KMS-11 (cell line): Measurements from ENCODE around the gene LRPAP1.
"Not testable (repeated sequence)": the region's sequence is repeated elsewhere in the genome, so short reads cannot be mapped to it uniquely, and the experiment has no call there.

Experiments used
- H2AFZ ChIP-seq: fragments of 200-600 bp; sonication (generic); 2 replicates; pipeline ENCODE4 v1.6.1; 2016; ENCODE audit warnings: antibody characterized with exemption, mixed run types, low read depth
- H3K27ac ChIP-seq: fragments of 200-600 bp; sonication (generic); 2 replicates; pipeline ENCODE4 v1.6.1; 2016; ENCODE audit warnings: mild to moderate bottlenecking, mixed run types
- H3K27me3 ChIP-seq: fragments of 200-600 bp; sonication (generic); 2 replicates; pipeline ENCODE4 v1.6.1; 2017; ENCODE audit warnings: mild to moderate bottlenecking, low read depth, mixed run types, moderate library complexity; ENCODE audit not compliant: insufficient read depth
- H3K36me3 ChIP-seq: fragments of 200-600 bp; sonication (generic); 2 replicates; pipeline ENCODE4 v1.6.1; 2017; ENCODE audit warnings: mild to moderate bottlenecking, mixed run types; ENCODE audit not compliant: insufficient read depth
- H3K4me1 ChIP-seq: fragments of 200-600 bp; sonication (generic); 2 replicates; pipeline ENCODE4 v1.6.1; 2016; ENCODE audit warnings: mild to moderate bottlenecking, low read depth, mixed run types; ENCODE audit not compliant: poor library complexity, severe bottlenecking
- H3K4me2 ChIP-seq: fragments of 200-600 bp; sonication (generic); 2 replicates; pipeline ENCODE4 v1.7.0; 2016; ENCODE audit warnings: mild to moderate bottlenecking, mixed run types
- H3K4me3 ChIP-seq: fragments of 200-600 bp; sonication (generic); IDR thresholded peaks from 2 replicates; pipeline ENCODE4 v1.6.1; 2017; ENCODE audit warnings: low read depth, low read length, mixed read lengths; ENCODE audit not compliant: insufficient read depth
- H3K79me2 ChIP-seq: fragments of 200-600 bp; sonication (generic); 2 replicates; pipeline ENCODE4 v1.6.1; 2016; ENCODE audit warnings: low read depth, mixed run types; ENCODE audit not compliant: insufficient read depth
- H3K9ac ChIP-seq: fragments of 200-600 bp; sonication (generic); 2 replicates; pipeline ENCODE4 v1.6.1; 2016; ENCODE audit warnings: mild to moderate bottlenecking, mixed run types
- H4K20me1 ChIP-seq: fragments of 200-600 bp; sonication (generic); 2 replicates; pipeline ENCODE4 v1.6.1; 2016; ENCODE audit warnings: mild to moderate bottlenecking, mixed run types; ENCODE audit not compliant: insufficient read depth
- CTCF ChIP-seq: fragments of 200-600 bp; sonication (generic); conservative IDR thresholded peaks from 2 replicates; pipeline ENCODE4 v1.6.1; 2017; ENCODE audit warnings: low read depth, mild to moderate bottlenecking, antibody characterized with exemption, low read length, moderate library complexity, mixed read lengths

The LRPAP1 gene

GRCh38 chr4:3531879-3532750 lies at the start of gene LRPAP1:
Gene LRPAP1 (minus strand): TSS chr4:3532422. CDS start chr4:3532412, 10 bp downstream.
- no peaks in the 10 kb centered on the region for H3K36me3 ChIP-seq
- no peak for TF ChIP-seq CTCF

GRCh38 chr4:3581334-3582090 lies 49.3 kb upstream of the LRPAP1 start:
- not testable (repeated sequence) for H3K4me1 ChIP-seq, H3K79me2 ChIP-seq, H2AFZ ChIP-seq, H3K9ac ChIP-seq, H3K36me3 ChIP-seq, H3K4me2 ChIP-seq, H3K27ac ChIP-seq, H3K4me3 ChIP-seq, H3K27me3 ChIP-seq, H4K20me1 ChIP-seq

More at GRCh38 chr4:3531879-3532750, at the start of gene LRPAP1:
- Histone ChIP-seq H2AFZ (peak within 1 kb of the TSS; percentile 30; the same call in 1 of the 2 replicates), H3K4me2 (peak within 1 kb of the TSS; percentile 73), H4K20me1 (no peaks in the 10 kb centered on the region), H3K4me3 (peak within 1 kb of the TSS; percentile 44), H3K27ac (no peak within 1 kb of the TSS), H3K4me1 (no peaks in the 10 kb centered on the region), H3K79me2 (peaks cover 6% of the 10 kb centered on the region; the same call in 1 of the 2 replicates), H3K27me3 (peaks cover 3% of the 10 kb centered on the region; the same call in 1 of the 2 replicates), H3K9ac (peak within 1 kb of the TSS; percentile 69; the same call in 1 of the 2 replicates)

- not testable (repeated sequence) for H3K9ac ChIP-seq, H4K20me1 ChIP-seq, H3K4me2 ChIP-seq, H3K27ac ChIP-seq, H3K4me1 ChIP-seq, H3K79me2 ChIP-seq, H2AFZ ChIP-seq, H3K27me3 ChIP-seq, H3K36me3 ChIP-seq, H3K4me3 ChIP-seq
Measured at GRCh38 chr4:3580859-3581258, 48.6 kb upstream of the LRPAP1 start.

GRCh38 chr4:3578527-3579144 lies 46.4 kb upstream of the LRPAP1 start:
- H2AFZ ChIP-seq, H3K36me3 ChIP-seq, H3K9ac ChIP-seq, H3K4me1 ChIP-seq, H3K79me2 ChIP-seq, H3K27me3 ChIP-seq, H3K4me3 ChIP-seq, H3K4me2 ChIP-seq, H3K27ac ChIP-seq, H4K20me1 ChIP-seq: not testable (repeated sequence)

- H2AFZ ChIP-seq, H3K79me2 ChIP-seq, H3K27ac ChIP-seq: not testable (repeated sequence)
Measured at GRCh38 chr4:3578052-3578451, 45.8 kb upstream of the LRPAP1 start.

GRCh38 chr4:3577208-3577892 lies 45.1 kb upstream of the LRPAP1 start:
- H3K4me2 ChIP-seq, H4K20me1 ChIP-seq, H3K27me3 ChIP-seq, H3K27ac ChIP-seq, H3K4me3 ChIP-seq, H3K36me3 ChIP-seq, H2AFZ ChIP-seq, H3K4me1 ChIP-seq, H3K9ac ChIP-seq, H3K79me2 ChIP-seq: not testable (repeated sequence)

More at GRCh38 chr4:3578052-3578451, 45.8 kb upstream of the LRPAP1 start:
- not testable (repeated sequence) for H3K4me2 ChIP-seq, H3K4me1 ChIP-seq, H3K9ac ChIP-seq, H3K36me3 ChIP-seq, H3K4me3 ChIP-seq, H3K27me3 ChIP-seq, H4K20me1 ChIP-seq

GRCh38 chr4:3576533-3577207 lies 44.4 kb upstream of the LRPAP1 start:
- H3K27ac ChIP-seq, H3K27me3 ChIP-seq, H3K4me2 ChIP-seq, H4K20me1 ChIP-seq, H2AFZ ChIP-seq, H3K36me3 ChIP-seq, H3K79me2 ChIP-seq, H3K9ac ChIP-seq, H3K4me3 ChIP-seq, H3K4me1 ChIP-seq: not testable (repeated sequence)
